ENCODE data around the gene NIP7. TPM values are rescaled to one million over a fixed set of nuclear protein-coding genes. Genes with fewer than 3 reads are reported as not detected.
"Not testable (repeated sequence)": the region's sequence is repeated elsewhere in the genome, so short reads cannot be mapped to it uniquely, and the experiment has no call there.

NIP7 gene
- total RNA-seq, result 22.7 and 23.0 TPM in 2 replicates

DNA sequence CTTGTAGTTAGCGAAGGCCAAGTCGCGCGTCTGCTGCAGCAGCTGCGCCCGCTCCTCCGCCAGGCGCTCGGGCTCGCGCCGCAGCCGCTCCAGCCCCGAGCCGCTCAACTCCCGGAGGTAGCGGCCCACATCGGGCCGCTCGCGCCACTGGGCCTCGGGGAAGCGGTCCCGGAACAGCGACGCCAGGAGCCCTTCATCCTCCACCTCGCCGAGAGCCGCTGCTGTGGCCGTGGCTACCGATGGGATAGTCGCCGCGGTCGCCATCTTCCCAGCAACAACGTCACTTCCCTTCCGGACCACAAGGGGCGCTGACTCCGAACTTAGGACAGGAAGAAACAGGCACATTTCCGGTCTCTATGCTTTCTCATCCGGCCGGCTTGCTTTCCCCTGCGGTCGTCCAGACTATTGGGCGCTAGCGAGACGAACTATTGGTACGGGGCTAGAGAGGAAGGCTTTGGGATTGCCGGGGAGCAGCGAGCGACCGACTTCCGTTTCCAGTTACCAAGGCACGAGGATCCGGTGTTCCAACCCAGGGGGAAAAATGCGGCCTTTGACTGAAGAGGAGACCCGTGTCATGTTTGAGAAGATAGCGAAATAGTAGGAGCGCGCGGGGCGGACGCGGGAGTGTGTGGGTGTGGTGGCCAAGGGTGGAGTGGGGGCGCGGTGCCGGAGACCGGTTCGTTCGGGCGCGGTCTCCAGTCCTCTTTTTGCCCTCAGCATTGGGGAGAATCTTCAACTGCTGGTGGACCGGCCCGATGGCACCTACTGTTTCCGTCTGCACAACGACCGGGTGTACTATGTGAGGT is at the start of gene NIP7, which contains the start of gene COG8:
Gene NIP7, plus strand, starts transcription at position 484 of the 806 bp plus-strand sequence. Its CDS starts 58 bp downstream, at position 542.
Gene COG8, minus strand, starts transcription at position 276 of the 806 bp plus-strand sequence. Its CDS starts 12 bp downstream, at position 264.
- peak; percentile 97 to 98 for DNase-seq (ENCODE audit: low read depth in 2 of 2)

DNA sequence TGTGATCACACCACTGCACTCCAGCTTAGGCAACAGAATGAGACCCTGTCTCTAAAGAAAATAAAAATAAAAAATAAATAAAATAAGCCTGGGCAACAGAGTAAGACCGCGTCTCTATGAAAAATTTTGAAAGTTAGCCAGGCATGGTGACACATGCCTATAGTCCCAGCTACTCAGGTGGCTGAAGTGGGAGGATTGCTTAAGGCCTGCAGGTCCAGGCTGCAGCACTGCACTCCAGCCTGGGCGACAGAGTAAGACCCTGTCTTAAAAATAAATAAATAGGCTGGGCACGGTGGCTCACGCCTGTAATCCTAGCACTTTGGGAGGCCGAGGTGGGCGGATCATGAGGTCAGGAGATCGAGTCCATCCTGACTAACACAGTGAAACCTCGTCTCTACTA is 47.9 kb upstream of the NIP7 start:
- not testable (repeated sequence) for DNase-seq (ENCODE audit: low read depth in 2 of 2)

GRCh38 chr16:69293401-69293800 is 46.2 kb upstream of the NIP7 start:
- DNase-seq (ENCODE audit: low read depth in 2 of 2), result no peak

DNA sequence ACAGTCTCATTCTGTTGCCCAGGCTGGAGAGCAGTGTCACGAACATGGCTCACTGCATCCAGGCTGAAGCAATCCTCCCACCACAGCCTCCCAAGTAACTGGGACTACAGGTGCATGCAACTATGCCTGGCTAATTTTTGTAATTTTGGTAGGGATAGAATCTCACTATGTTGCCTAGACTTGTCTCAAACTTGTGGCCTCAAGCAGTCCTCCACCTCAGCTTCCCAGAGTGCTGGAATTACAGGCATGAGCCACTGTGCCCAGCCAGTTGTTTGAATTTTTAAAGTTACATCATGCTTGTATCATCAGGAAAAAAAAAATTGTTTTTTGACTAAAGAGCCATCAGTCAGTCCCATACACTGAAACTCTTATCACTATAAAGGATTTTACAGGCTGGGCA is 45.5 kb upstream of the NIP7 start:
- no peak for DNase-seq (ENCODE audit: low read depth in 2 of 2)

DNA sequence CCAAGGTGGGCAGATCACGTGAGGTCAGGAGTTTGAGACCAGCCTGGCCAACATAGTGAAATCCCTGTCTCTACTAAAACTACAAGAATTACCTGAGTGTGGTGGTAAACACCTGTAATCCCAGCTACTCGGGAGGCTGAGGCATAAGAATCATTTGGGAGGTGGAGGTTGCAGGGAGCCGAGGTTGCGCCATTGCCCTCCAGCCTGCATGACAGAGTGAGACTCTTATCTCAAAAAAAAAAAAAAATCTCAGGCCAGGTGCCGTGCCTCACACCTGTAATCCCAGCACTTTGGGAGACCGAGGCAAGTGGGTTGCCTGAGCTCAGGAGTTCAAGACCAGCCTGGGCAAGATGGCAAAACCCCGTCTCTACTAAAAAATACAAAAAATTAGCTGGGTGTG is 42.8 kb upstream of the NIP7 start:
- not testable (repeated sequence) for DNase-seq (ENCODE audit: low read depth in 2 of 2)

GRCh38 chr16:69298261-69298660 is 41.3 kb upstream of the NIP7 start:
- DNase-seq (ENCODE audit: low read depth in 2 of 2), result no peak

GRCh38 chr16:69301187-69301586 is 38.4 kb upstream of the NIP7 start:
- DNase-seq (ENCODE audit: low read depth in 2 of 2), result peak in 1 of 2 donors; percentile 42

GRCh38 chr16:69301861-69302260 is 37.7 kb upstream of the NIP7 start:
- DNase-seq (ENCODE audit: low read depth in 2 of 2), result peak in 1 of 2 donors; percentile 36

DNA sequence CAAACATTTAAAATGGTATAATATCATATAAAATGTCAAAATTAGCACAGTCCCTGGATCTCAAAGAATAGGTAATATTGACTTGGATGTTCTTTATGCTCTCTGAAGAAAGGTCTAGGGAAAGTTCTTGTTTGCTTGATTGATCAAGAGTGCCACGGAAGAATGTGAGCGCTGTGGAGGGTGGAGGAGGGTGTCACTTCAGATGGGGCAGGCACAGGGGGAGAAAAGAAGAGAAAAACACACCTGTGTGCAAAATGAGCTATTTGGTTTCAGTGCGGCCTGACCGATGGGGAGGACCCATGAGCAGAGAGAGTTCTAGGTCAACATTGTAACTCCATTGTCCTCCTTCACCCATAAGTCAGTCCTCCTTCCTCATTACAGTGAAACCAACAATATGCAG is 37.3 kb upstream of the NIP7 start:
- DNase-seq (ENCODE audit: low read depth in 2 of 2), result no peak

- no peak for DNase-seq (ENCODE audit: low read depth in 2 of 2)
Observed at GRCh38 chr16:69306031-69306430, 33.5 kb upstream of the NIP7 start.

GRCh38 chr16:69307091-69307490 is 32.5 kb upstream of the NIP7 start:
- no peak for DNase-seq (ENCODE audit: low read depth in 2 of 2)

DNA sequence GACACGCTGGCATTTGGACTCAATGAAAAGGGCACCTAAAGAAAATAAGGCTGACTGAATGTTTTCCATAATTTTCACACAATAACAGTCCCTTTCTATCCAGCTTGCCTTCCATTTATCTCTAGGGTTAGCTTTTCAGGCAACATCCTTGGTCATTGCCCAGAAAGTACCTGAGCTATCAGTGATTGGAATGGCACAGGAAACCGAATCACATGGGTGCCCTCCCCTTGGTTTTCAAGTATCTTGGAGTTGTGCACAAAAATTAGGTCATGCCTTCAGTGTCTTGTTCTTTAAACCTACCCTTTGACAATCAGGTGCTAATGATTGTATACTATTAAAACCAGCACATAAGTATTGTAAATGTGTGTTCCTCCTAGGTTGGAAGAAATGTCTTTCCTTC is 31.7 kb upstream of the NIP7 start:
- no peak for DNase-seq (ENCODE audit: low read depth in 2 of 2)

- peak in 1 of 2 donors; percentile 6 for DNase-seq (ENCODE audit: low read depth in 2 of 2)
Observed at GRCh38 chr16:69309316-69309715, 30.3 kb upstream of the NIP7 start.

- peak; percentile 90 to 97 for DNase-seq (ENCODE audit: low read depth in 2 of 2)
Observed at GRCh38 chr16:69310653-69311532, 28.7 kb upstream of the NIP7 start, which contains the start of gene VPS4A. Gene VPS4A, plus strand, starts transcription at chr16:69311350. Its CDS starts 162 bp downstream, at chr16:69311512.

DNA sequence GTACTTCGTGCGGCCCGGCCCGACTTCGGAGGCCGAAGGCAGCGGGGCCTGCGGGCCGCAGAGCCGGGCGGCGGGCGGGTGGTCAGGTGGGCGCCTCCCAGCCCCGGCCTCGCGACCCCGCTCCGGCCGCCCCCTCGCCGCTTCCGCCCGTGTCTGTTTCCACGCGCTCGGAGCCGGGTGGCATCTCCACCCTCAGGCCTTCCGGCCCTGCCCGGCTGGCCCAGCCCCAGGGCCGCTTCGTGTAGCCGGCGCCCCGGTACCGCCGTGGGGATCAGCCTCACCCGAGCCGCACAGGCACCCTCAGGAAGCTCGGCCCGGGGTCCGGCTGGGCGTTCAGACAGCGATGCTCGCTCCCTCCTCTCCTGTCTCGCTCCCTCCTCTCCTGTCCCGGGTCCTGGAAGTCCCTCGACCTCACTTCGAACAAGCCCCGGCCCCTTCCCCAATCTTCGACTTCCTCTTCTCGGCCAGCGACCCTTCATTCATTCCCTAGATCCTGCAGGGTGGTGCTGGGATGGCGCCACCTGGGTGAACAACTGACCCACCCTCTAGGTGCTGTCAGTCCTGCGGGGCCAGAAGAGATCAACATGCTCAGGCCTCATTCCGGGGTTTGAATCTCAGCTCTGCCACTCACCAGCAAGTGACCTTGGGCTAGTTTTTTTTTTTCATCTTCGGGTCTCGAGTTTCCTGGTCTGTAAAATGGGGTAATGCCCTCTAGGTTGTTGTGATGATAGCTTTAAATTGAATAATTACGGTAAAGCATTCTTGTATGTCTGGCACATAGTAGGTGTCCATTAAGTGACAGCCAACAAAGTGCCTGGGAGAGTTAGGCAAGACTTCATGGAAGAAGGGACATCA is 27.8 kb upstream of the NIP7 start:
- peak in 1 of 2 donors; percentile 47 for DNase-seq (ENCODE audit: low read depth in 2 of 2)

DNA sequence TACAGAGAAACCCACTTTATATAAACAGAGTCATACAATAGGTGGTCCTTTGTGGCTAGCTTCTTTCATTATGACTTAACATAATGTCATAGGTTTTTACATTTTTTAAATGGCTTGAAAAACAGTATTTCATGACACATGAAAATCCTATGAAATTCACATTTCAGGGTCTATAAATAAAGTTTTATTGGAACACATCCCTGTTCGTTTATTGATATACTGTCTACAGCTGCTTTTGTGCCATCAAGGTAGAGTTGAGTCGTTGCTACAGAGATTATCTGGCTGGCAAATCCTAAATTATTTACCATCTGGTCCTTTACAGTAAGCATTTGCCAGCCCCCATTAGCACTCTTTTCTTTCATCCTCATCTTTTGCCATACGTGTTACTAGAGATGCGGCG is 26.1 kb upstream of the NIP7 start:
- DNase-seq (ENCODE audit: low read depth in 2 of 2), result no peak

- no peak for DNase-seq (ENCODE audit: low read depth in 2 of 2)
Observed at GRCh38 chr16:69314534-69314933, 25.0 kb upstream of the NIP7 start.

DNA sequence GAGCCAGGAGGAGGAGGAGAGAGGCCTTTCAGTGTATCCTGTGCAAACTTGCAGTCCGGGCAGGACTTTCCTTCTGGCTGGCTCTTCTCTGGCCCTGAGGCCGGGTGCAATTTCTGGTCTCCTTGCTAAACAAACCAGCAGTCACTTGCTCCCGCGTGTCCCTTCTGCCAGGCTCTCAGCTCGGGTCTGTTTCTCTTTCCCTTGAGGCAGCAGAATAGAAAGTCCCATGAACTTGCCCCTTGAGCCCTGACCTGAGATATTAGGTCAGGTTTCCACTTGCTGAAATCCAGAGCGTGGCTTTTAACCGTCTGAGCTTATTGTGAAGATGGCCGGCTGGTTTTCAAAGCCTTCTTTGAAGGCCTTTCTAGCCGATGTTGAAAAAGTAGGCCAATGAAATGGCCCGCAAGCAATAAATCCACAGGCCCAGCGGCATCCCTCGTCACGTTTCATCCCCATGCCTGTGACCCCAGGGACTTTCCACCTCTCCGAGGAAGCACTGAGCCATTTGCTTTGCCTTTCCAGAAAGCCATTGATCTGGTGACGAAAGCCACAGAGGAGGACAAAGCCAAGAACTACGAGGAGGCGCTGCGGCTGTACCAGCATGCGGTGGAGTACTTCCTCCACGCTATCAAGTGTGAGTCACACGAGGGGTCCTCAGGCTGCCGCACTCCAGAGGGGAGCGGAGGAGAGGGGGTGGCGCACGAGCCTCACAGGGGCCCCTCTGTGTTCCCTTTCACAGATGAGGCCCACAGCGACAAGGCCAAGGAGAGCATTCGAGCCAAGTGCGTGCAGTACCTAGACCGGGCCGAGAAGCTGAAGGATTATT is 23.9 kb upstream of the NIP7 start:
- no peak for DNase-seq (ENCODE audit: low read depth in 2 of 2)

GRCh38 chr16:69316595-69317034 is 23.0 kb upstream of the NIP7 start:
- DNase-seq (ENCODE audit: low read depth in 2 of 2), result no peak

Data from dermis microvascular lymphatic vessel endothelial cell (primary cell).